Brain microvascular endothelial cell (primary cell): Measurements from ENCODE around the gene SORCS1.

ENCODE experiments used
- DNase-seq: peaks from one replicate; pipeline ENCODE4 v3.0.0-alpha.2; 2020
- H3K27ac ChIP-seq: fragments of 250-450 bp; sonication (Bioruptor Pico); 2 replicates; pipeline ENCODE4 v1.5.1; 2020; ENCODE audit warnings: mild to moderate bottlenecking, moderate library complexity
- H3K27me3 ChIP-seq: fragments of 250-450 bp; sonication (Bioruptor Pico); replicated peaks from 2 replicates; pipeline ENCODE4 v1.5.1; 2020; ENCODE audit warnings: mild to moderate bottlenecking
- H3K36me3 ChIP-seq: fragments of 250-450 bp; sonication (Bioruptor Pico); replicated peaks from 2 replicates; pipeline ENCODE4 v1.5.1; 2020; ENCODE audit warnings: mild to moderate bottlenecking
- H3K4me3 ChIP-seq: 2 replicates; pipeline ENCODE4 v1.5.1; 2011; ENCODE audit warnings: low read depth, mild to moderate bottlenecking, control low read depth, low read length, moderate library complexity
- in situ Hi-C: cut with HindIII; loops from 2 replicates; pipeline ENCODE4 v1.10.0; 2017; ENCODE audit warnings: low sequenced_read_pairs, low pct_ligation_motif_present
- TF ChIP-seq, protein P1 (sequence below): IDR thresholded peaks from 2 replicates; pipeline ENCODE4 v1.5.1; 2011; ENCODE audit warnings: low read depth, mild to moderate bottlenecking, moderate library complexity, low read length, control low read depth, inconsistent platforms; ENCODE audit errors: missing control alignments

SORCS1 gene

DNA sequence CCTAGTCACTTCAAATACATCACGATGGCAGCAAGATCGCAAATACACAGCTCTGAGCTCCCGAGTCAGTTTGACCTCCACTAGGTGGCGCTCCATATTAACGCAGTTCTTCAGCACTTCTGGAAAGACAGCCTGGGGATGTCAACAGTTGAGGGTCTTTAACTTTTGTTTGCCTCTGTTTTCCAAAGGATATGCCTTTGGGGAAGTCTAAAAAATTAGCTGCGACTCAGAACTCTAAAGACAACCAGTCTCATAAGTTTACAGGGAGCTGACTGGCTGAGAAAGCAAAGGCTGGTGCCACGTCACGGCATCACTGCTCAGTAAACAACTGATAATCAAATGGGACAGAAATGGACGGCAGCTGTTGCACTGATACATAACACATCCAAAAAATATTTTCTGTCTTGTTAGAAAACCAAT, 458.8 kb downstream of the SORCS1 start:
- peak; percentile 22 for DNase-seq
- H3K27me3 ChIP-seq, result no peaks in the 10 kb centered on the region
- H3K27ac ChIP-seq, result no peak overlapping the region
- TF ChIP-seq, protein P1, sequence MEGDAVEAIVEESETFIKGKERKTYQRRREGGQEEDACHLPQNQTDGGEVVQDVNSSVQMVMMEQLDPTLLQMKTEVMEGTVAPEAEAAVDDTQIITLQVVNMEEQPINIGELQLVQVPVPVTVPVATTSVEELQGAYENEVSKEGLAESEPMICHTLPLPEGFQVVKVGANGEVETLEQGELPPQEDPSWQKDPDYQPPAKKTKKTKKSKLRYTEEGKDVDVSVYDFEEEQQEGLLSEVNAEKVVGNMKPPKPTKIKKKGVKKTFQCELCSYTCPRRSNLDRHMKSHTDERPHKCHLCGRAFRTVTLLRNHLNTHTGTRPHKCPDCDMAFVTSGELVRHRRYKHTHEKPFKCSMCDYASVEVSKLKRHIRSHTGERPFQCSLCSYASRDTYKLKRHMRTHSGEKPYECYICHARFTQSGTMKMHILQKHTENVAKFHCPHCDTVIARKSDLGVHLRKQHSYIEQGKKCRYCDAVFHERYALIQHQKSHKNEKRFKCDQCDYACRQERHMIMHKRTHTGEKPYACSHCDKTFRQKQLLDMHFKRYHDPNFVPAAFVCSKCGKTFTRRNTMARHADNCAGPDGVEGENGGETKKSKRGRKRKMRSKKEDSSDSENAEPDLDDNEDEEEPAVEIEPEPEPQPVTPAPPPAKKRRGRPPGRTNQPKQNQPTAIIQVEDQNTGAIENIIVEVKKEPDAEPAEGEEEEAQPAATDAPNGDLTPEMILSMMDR, result peak; percentile 81
- in situ Hi-C loops, result no loop called here
- H3K36me3 ChIP-seq, result no peaks in the 10 kb centered on the region
- H3K4me3 ChIP-seq, result no peak overlapping the region

DNA sequence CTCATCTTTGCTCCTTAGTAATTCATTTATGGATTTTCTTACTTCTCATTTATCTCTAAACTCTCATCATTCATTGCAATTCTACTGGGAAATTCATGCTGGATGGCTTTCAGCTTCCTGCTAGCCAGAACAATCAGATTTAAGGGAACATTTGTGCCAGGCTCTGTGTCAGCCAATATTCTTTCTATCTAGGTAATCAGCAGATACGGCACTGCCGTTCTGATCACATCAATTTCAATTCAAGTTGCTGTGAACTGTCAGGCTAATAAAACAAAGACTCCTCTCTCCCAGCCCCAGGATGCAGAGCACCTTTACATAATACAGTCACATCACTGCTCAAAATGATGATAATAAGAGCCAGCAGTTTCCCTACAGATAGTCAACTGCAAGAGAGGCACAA, 468.3 kb downstream of the SORCS1 start:
- no peak for DNase-seq
- H3K36me3 ChIP-seq, result no peaks in the 10 kb centered on the region
- H3K27me3 ChIP-seq, result no peaks in the 10 kb centered on the region
- H3K27ac ChIP-seq, result no peak overlapping the region
- H3K4me3 ChIP-seq, result no peak overlapping the region
- TF ChIP-seq, protein P1, result no peak
- in situ Hi-C loops, result no loop called here

DNA sequence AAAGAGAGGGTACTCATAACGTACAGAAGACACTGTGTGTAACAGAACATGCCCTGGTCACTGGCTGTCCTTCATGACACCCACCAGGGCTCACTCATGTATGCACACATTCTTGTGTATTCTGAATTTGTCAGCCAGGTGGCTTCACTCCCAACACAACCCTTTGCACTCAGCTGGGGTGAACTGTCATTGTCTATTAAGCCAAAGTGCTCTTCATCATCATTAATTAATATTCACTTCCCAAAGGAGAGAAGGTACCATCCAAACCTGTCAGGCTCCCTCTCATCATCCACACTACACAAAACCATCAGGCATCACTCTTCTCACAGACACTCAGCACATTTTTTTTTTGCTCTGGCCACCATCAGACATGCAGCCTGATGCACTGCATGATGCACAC, 469.8 kb downstream of the SORCS1 start:
- no peaks in the 10 kb centered on the region for H3K36me3 ChIP-seq
- DNase-seq, result no peak
- no peak overlapping the region for H3K4me3 ChIP-seq
- in situ Hi-C loops, result no loop called here
- H3K27ac ChIP-seq, result no peak overlapping the region
- no peaks in the 10 kb centered on the region for H3K27me3 ChIP-seq
- TF ChIP-seq, protein P1, result no peak

DNA sequence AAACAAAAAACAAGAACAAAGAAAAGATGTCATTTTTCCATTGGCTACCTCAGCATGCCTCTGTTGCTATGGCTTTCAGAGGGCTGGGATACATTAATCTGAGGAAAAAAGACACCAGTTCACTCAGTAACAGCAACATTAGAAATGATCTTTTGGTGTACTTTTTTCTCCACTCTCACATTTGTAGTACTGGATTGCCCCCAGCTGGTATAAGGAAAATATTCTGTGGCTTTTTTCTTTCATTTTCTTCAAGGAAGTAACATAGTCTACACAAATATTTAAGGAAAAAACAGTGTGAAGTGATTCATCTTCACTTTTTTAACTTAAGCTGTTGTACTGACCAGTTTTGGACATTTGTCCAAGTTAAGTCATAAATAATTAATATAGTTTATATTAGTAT, 482.3 kb downstream of the SORCS1 start:
- in situ Hi-C loops, result no loop called here
- Histone ChIP-seq H3K27ac (no peak overlapping the region), H3K27me3 (no peaks in the 10 kb centered on the region), H3K4me3 (no peak overlapping the region), H3K36me3 (no peaks in the 10 kb centered on the region)
- TF ChIP-seq, protein P1, result no peak
- no peak for DNase-seq

DNA sequence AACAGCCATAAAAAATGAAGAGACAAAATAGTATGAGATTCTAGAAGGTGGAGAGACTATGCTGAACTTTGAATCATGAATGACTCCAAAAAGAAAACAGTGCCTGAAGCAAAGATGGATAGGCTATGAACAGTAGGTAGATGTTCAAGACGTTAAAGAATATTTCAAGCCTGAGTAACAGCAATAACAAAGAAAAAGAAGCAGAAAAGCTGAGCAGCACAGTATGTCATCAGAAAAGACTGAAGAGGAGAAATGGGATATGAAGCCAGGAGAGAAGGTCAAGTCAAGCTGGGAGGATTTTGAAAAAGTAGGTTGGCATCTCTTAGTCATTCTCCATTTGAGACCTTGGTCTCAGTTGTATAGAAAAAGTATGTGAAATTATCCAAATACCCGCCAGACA, 484.4 kb downstream of the SORCS1 start:
- DNase-seq, result no peak
- TF ChIP-seq, protein P1, result no peak
- no peaks in the 10 kb centered on the region for H3K36me3 ChIP-seq
- no peak overlapping the region for H3K27ac ChIP-seq
- in situ Hi-C loops, result no loop called here
- H3K4me3 ChIP-seq, result no peak overlapping the region
- H3K27me3 ChIP-seq, result no peaks in the 10 kb centered on the region

DNA sequence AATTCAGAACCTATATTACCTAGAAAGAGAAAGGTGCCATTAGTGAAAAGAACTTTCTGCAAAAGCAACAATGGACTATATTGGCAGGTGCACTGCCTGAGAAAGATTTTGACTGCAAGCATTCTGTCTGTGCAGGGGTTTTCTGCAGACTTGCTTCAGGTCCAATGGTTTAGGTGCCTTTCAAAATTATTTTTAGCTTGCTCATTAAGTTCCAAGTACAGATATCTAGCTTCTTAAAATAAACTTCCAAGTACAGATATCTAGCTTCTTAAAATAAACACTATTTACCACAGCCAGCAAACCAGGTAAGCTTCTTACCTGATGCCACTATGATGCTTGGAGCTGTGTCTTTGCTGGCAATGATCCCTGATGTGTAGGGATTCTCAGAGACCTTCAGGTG, 485.2 kb downstream of the SORCS1 start:
- TF ChIP-seq, protein P1, result no peak
- H3K27ac ChIP-seq, result no peak overlapping the region
- in situ Hi-C loops, result no loop called here
- no peak overlapping the region for H3K4me3 ChIP-seq
- DNase-seq, result no peak
- H3K36me3 ChIP-seq, result no peaks in the 10 kb centered on the region
- no peaks in the 10 kb centered on the region for H3K27me3 ChIP-seq
